ENCODE results near the gene LNX2. TPM values are rescaled to one million over a fixed set of nuclear protein-coding genes. Genes with fewer than 3 reads are reported as not detected.

LNX2 gene
- total RNA-seq, 2 experiments from 2014 or later, result 7.6 to 9.5 TPM

DNA sequence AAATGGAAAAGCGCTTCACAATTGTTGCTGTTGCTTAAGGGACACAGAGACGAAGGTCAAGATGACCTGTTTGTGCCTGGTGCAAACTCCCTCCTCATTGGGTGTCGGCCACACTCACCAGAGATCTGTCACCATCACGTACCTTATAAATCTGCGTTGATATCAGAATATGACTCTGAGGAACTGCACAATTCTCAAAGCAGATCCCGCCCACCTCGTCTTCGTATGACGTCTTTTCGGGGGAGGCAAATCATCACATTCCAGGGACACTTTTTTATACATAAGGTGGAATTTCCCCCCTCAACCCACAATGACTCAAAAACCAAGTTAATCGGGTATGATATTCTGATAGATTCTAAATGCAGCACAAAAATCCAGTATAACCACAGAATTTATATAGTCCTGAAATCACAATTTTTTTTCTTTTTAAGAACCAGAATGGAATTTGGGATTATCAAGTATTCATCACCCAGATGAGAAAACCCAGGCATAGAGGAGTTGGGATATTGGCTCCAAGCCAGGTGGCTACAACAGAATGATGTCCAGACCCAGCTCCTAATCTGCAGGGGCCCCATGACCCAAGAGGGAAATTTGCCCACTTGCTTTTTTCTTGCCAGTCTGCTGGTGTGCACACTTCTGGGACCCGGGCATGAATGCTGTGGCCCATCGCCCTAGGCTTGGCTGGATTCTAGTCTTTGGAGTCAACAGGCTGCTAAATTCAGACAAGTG is 119.4 kb downstream of the LNX2 start:
- Mint-ChIP-seq H3K27ac (no peak overlapping the region), H3K4me1 (no peaks in the 10 kb centered on the region), H3K27me3 (peaks cover 2% of the 10 kb centered on the region), H3K36me3 (ENCODE audit: low read depth) (no peaks in the 10 kb centered on the region), H3K9me3 (no peaks in the 10 kb centered on the region), H3K4me3 (no peak overlapping the region)
- ChIA-PET CTCF (no interaction called here), POLR2A (no interaction called here)
- DNase-seq, result no peak

DNA sequence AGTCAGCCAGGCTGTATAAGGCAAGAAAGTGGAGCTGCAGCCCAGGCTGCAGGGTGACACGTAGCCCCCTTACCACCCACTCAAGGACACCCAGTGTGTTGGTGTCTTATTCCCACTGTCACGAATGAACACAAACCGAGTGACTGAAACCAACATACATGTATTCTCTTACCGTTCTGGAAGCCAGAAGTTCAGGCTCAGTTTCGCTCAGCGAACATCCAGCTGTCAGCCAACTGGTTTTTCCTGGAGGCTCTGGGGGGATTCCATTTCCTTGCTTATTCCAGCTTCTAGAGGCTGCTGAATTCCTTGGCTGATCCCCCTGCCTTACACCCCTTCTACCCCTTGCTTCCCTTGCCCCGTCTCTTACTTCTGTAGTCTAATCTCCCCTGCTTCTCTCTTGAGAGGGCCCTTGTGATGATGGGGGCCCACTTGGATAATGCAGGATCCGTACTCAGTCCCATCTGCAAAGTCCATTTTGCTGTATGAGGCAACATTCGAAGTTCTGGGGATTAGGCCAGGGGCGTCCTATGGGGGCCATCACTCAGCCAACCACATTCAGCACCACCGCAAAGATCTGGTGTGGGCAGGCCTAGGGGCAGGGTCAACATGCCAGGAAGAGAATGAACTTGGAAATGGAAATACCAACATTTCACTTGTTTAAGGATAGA is 122.6 kb downstream of the LNX2 start:
- Mint-ChIP-seq H3K27ac (no peak overlapping the region), H3K36me3 (ENCODE audit: low read depth) (no peaks in the 10 kb centered on the region), H3K4me1 (no peaks in the 10 kb centered on the region), H3K9me3 (no peaks in the 10 kb centered on the region), H3K27me3 (peaks cover 4% of the 10 kb centered on the region), H3K4me3 (no peak overlapping the region)
- CTCF ChIA-PET, result no interaction called here
- no peak for DNase-seq
- POLR2A ChIA-PET, result no interaction called here

DNA sequence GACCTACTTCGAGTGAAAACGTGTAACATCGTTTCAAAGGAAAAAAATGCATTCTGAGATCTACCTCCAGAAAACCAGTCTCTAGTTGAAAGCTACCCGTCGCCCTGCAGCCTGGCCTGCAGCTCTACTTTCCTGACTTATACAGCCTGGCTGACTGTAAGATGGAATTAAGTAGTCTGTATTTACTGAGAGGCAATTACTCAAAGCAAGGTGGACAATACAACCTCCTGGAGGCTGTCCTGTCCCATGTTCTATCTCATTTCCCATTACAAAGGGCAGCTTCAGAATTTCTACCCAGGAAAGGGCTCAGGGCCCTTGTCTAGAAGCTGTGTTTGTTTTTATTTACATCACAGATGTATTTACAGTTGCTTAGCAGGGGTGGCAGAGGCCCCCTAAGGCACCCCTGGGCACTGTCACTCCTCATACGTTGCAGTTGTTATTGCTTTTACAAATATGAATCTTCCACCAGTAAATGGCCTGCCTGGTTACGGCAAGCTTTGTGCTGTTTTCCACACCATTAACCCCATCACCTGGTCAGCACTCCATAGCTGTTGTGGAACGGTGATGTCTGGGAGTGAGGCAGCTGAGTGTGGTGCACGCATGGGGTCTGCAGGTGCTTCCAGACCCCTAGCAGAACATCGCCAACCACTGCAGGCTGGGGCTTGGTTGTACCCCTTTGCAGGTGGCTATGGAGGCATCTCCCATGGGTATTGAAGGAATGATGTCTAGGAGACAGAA is 123.6 kb downstream of the LNX2 start:
- no peak for DNase-seq
- H3K9me3 Mint-ChIP-seq, result no peaks in the 10 kb centered on the region
- H3K36me3 Mint-ChIP-seq (ENCODE audit: low read depth), result no peaks in the 10 kb centered on the region
- no peak overlapping the region for H3K27ac Mint-ChIP-seq
- no peaks in the 10 kb centered on the region for H3K4me1 Mint-ChIP-seq
- POLR2A ChIA-PET, result no interaction called here
- CTCF ChIA-PET, result interaction anchor here (0.7 to 2.0 kb wide), 2 partner anchors 8 to 78 kb away, joined by 3 to 5 read pairs; no protein-coding TSS in a partner anchor
- H3K27me3 Mint-ChIP-seq, result peaks cover 4% of the 10 kb centered on the region
- no peak overlapping the region for H3K4me3 Mint-ChIP-seq

DNA sequence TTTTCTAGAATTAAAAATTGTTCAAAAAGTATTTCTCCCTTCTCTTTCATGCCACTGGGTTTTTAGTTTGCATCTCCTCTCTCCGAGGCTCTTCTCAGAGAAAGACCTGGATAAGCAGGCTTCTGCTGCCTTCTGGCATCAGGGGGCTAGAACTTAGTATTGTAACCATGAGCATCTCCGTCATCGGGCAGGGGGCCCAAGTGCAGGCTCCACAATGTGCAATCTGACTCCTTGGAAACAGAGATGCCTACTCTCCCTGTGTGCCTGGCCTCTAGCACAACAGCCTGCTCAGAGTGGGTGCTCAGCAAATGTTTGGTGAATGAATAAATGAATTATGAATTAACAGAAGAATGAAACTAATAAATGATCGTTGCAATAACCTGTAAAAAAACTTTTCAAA is 124.3 kb downstream of the LNX2 start:
- H3K4me3 Mint-ChIP-seq, result no peak overlapping the region
- peaks cover 4% of the 10 kb centered on the region for H3K27me3 Mint-ChIP-seq
- no peak overlapping the region for H3K27ac Mint-ChIP-seq
- no peak for DNase-seq
- no peaks in the 10 kb centered on the region for H3K9me3 Mint-ChIP-seq
- POLR2A ChIA-PET, result no interaction called here
- CTCF ChIA-PET, result interaction anchor here (2.0 kb wide), 1 partner anchor 8 kb away, joined by 5 read pairs; no protein-coding TSS in a partner anchor
- no peaks in the 10 kb centered on the region for H3K4me1 Mint-ChIP-seq
- no peaks in the 10 kb centered on the region for H3K36me3 Mint-ChIP-seq (ENCODE audit: low read depth)

Other genes starting within 250 kb of the LNX2 start
- gene GTF3A, start 195.9 kb downstream of the LNX2 start, total RNA-seq, result 100 to 1,000 TPM; 173 to 189 TPM
- 10 to 100 TPM; 45.7 to 67.6 TPM for gene MTIF3, start 170.0 kb downstream of the LNX2 start, total RNA-seq
- 100 to 1,000 TPM; 142 to 169 TPM for gene POLR1D, start 1.4 kb upstream of the LNX2 start, total RNA-seq
- gene GSX1, start 172.0 kb upstream of the LNX2 start, total RNA-seq, result not detected